Upper lobe of right lung (tissue), 1 donor: Measurements from ENCODE around the gene CEP20. TPM values are rescaled to one million over a fixed set of nuclear protein-coding genes. Genes with fewer than 3 reads are reported as not detected.

Source experiments
- ATAC-seq: fragments of 200-7000 bp; cut with Tn5 transposase; one replicate; pipeline ENCODE4 v1.9.1; 2020; ENCODE audit warnings: mild to moderate bottlenecking, moderate library complexity
- DNase-seq: peaks from one replicate; pipeline ENCODE4 v3.0.0-alpha.2; 2020
- H3K27ac ChIP-seq: fragments of 200-600 bp; one replicate; pipeline ENCODE4 v1.8.0; 2022
- H3K27me3 ChIP-seq: fragments of 200-600 bp; one replicate; pipeline ENCODE4 v1.8.0; 2022; ENCODE audit warnings: mild to moderate bottlenecking
- H3K36me3 ChIP-seq: fragments of 200-600 bp; one replicate; pipeline ENCODE4 v1.8.0; 2022
- H3K4me1 ChIP-seq: fragments of 200-600 bp; one replicate; pipeline ENCODE4 v1.8.0; 2022
- H3K4me3 ChIP-seq: fragments of 200-600 bp; one replicate; pipeline ENCODE4 v1.8.0; 2022; ENCODE audit warnings: mild to moderate bottlenecking
- H3K9me3 ChIP-seq: fragments of 200-600 bp; one replicate; pipeline ENCODE4 v1.8.0; 2022
- intact Hi-C: fragments of 100-400 bp; cut with DNase I; formaldehyde crosslinking; loops from one replicate; pipeline ENCODE4 v1.11.0; 2022
- total RNA-seq: library from RNA; stranded (reverse); fragmentation: NEBNext Ultra II Directional; extraction: Animal tissue kit (Norgen Biotek cat#: 25700); gene quantifications from one replicate; pipeline ENCODE4 v1.2.1, GENCODE V29; 2021
- TF ChIP-seq, protein P1 (sequence below): fragments of 200-600 bp; IDR thresholded peaks from one replicate; pipeline ENCODE4 v1.8.0; 2022; ENCODE audit warnings: antibody characterized with exemption
- donor health status: DM: no; HTN: yes; CAD: no; lungs with severe emphysema.

The CEP20 gene
- total RNA-seq, 1 donor from 2014 or later: 30.3 TPM

- TF ChIP-seq, protein P1, sequence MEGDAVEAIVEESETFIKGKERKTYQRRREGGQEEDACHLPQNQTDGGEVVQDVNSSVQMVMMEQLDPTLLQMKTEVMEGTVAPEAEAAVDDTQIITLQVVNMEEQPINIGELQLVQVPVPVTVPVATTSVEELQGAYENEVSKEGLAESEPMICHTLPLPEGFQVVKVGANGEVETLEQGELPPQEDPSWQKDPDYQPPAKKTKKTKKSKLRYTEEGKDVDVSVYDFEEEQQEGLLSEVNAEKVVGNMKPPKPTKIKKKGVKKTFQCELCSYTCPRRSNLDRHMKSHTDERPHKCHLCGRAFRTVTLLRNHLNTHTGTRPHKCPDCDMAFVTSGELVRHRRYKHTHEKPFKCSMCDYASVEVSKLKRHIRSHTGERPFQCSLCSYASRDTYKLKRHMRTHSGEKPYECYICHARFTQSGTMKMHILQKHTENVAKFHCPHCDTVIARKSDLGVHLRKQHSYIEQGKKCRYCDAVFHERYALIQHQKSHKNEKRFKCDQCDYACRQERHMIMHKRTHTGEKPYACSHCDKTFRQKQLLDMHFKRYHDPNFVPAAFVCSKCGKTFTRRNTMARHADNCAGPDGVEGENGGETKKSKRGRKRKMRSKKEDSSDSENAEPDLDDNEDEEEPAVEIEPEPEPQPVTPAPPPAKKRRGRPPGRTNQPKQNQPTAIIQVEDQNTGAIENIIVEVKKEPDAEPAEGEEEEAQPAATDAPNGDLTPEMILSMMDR: no peak
- Histone ChIP-seq H3K27me3 (no peaks in the 10 kb centered on the region), H3K36me3 (no peaks in the 10 kb centered on the region), H3K9me3 (no peaks in the 10 kb centered on the region), H3K4me3 (no peak overlapping the region), H3K4me1 (peaks cover 3% of the 10 kb centered on the region), H3K27ac (no peak overlapping the region)
- DNase-seq: no peak
- no peak for ATAC-seq
- intact Hi-C loops: no loop called here
These were observed 50.6 kb downstream of the CEP20 start for GRCh38 chr16:15837761-15838160.

GRCh38 chr16:15836965-15837611, 51.3 kb downstream of the CEP20 start:
- TF ChIP-seq, protein P1: no peak
- no peak overlapping the region for H3K27ac ChIP-seq

GRCh38 chr16:15836074-15836473, 52.3 kb downstream of the CEP20 start:
- ATAC-seq (no peak), DNase-seq (no peak)
- Histone ChIP-seq H3K27ac (no peak overlapping the region), H3K36me3 (no peaks in the 10 kb centered on the region), H3K4me1 (peaks cover 3% of the 10 kb centered on the region), H3K4me3 (no peak overlapping the region), H3K27me3 (no peaks in the 10 kb centered on the region), H3K9me3 (no peaks in the 10 kb centered on the region)
- intact Hi-C loops: no loop called here
- TF ChIP-seq, protein P1: no peak

More at GRCh38 chr16:15836965-15837611, 51.3 kb downstream of the CEP20 start:
- Histone ChIP-seq H3K4me3 (no peak overlapping the region), H3K9me3 (no peaks in the 10 kb centered on the region), H3K27me3 (no peaks in the 10 kb centered on the region), H3K4me1 (peaks cover 3% of the 10 kb centered on the region), H3K36me3 (no peaks in the 10 kb centered on the region)
- no peak for DNase-seq
- intact Hi-C loops: no loop called here
- no peak for ATAC-seq

- no peaks in the 10 kb centered on the region for H3K36me3 ChIP-seq
- no peaks in the 10 kb centered on the region for H3K27me3 ChIP-seq
- no peak overlapping the region for H3K4me3 ChIP-seq
- peaks cover 3% of the 10 kb centered on the region for H3K4me1 ChIP-seq
- no peak overlapping the region for H3K27ac ChIP-seq
- ATAC-seq: no peak
- TF ChIP-seq, protein P1: no peak
- no peaks in the 10 kb centered on the region for H3K9me3 ChIP-seq
- intact Hi-C loops: no loop called here
- DNase-seq: no peak
These were observed 53.1 kb downstream of the CEP20 start for GRCh38 chr16:15835136-15835878.

DNA sequence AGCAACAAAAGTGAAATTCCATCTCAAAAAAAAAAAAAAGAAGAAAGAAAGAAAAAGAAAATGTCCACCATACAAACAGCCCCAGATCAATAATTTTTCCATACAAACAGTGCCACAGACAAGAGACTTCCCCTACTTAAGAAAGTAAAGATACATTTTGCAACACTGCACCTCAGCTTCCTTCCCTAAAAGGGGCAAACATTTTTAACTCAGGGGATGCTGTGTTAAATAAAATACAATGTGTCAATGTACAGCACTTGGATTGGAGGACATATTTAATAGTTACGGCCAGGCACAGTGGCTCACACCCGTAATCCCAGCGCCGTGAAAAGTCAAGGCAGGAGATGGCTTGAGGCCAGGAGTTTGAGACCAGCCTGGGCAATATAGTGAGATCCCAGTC, 53.9 kb downstream of the CEP20 start:
- H3K4me3 ChIP-seq: no peak overlapping the region
- no peak for DNase-seq
- peaks cover 3% of the 10 kb centered on the region for H3K4me1 ChIP-seq
- H3K9me3 ChIP-seq: no peaks in the 10 kb centered on the region
- TF ChIP-seq, protein P1: no peak
- intact Hi-C loops: no loop called here
- H3K27me3 ChIP-seq: no peaks in the 10 kb centered on the region
- ATAC-seq: no peak
- H3K27ac ChIP-seq: no peak overlapping the region
- H3K36me3 ChIP-seq: no peaks in the 10 kb centered on the region
